Activated naive CD4-positive, alpha-beta T cell treated with anti-CD3 and anti-CD28 coated beads, Interleukin-2, amount 10 ng/mL, durations not matched to agents 7 days and 5 days (primary cell): Measurements from ENCODE around the gene NUBP2.

ENCODE experiments used
- CTCF ChIA-PET: fragments of 350-600 bp; sonication (Branson Sonifier 250); formaldehyde crosslinking; loops from one replicate; lab custom pipeline; 2021; ENCODE audit warnings: antibody characterized with exemption; lab: Charles Lee
- DNase-seq: peaks from one replicate; pipeline ENCODE4 v3.0.0-alpha.2; 2020
- H3K27ac Mint-ChIP-seq: one replicate; pipeline ENCODE4 v1.8.0; 2021; ENCODE audit warnings: mild to moderate bottlenecking, moderate library complexity, mixed read lengths
- H3K27me3 Mint-ChIP-seq: one replicate; pipeline ENCODE4 v1.8.0; 2021; ENCODE audit warnings: mild to moderate bottlenecking, mixed read lengths
- H3K36me3 Mint-ChIP-seq: one replicate; pipeline ENCODE4 v1.8.0; 2021; ENCODE audit warnings: mixed read lengths
- H3K4me1 Mint-ChIP-seq: one replicate; pipeline ENCODE4 v1.8.0; 2021; ENCODE audit warnings: mixed read lengths
- H3K4me3 Mint-ChIP-seq: one replicate; pipeline ENCODE4 v1.8.0; 2021; ENCODE audit warnings: mild to moderate bottlenecking, moderate library complexity, mixed read lengths
- H3K9me3 Mint-ChIP-seq: one replicate; pipeline ENCODE4 v1.8.0; 2021; ENCODE audit warnings: mixed read lengths

NUBP2 gene

GRCh38 chr16:1765826-1766225 is 16.9 kb upstream of the NUBP2 start:
- CTCF ChIA-PET = no interaction called here
- Mint-ChIP-seq H3K27ac (no peak overlapping the region), H3K4me3 (no peak overlapping the region), H3K36me3 (peaks cover 12% of the 10 kb centered on the region), H3K27me3 (no peaks in the 10 kb centered on the region), H3K4me1 (peaks cover 5% of the 10 kb centered on the region), H3K9me3 (no peaks in the 10 kb centered on the region)
- DNase-seq = no peak

DNA sequence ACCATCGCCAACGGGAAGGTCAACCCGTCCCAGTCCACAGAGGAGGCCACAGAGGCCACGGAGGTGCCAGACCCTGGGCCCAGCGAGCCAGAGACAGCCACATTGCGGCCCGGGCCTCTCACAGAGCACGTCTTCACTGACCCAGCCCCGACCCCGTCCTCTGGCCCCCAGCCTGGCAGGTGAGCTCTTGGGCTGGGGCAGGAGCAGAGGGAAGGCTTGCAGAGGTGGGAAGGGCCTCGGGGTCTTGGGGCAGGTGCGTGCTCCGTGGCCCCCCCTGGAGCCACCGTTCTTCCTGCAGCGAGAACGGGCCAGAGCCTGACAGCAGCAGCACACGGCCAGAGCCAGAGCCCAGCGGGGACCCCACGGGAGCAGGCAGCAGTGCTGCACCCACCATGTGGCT is 16.5 kb upstream of the NUBP2 start:
- H3K27ac Mint-ChIP-seq = no peak overlapping the region
- H3K36me3 Mint-ChIP-seq = peaks cover 10% of the 10 kb centered on the region
- CTCF ChIA-PET = no interaction called here
- H3K4me3 Mint-ChIP-seq = no peak overlapping the region
- H3K27me3 Mint-ChIP-seq = no peaks in the 10 kb centered on the region
- peaks cover 5% of the 10 kb centered on the region for H3K4me1 Mint-ChIP-seq
- H3K9me3 Mint-ChIP-seq = no peaks in the 10 kb centered on the region
- DNase-seq = no peak

GRCh38 chr16:1766701-1767100 is 16.1 kb upstream of the NUBP2 start:
- H3K27ac Mint-ChIP-seq = no peak overlapping the region

GRCh38 chr16:1767116-1767994 is 15.4 kb upstream of the NUBP2 start:
- Mint-ChIP-seq H3K27ac (no peak overlapping the region), H3K4me3 (no peak overlapping the region)

More at GRCh38 chr16:1766701-1767100, 16.1 kb upstream of the NUBP2 start:
- Mint-ChIP-seq H3K9me3 (no peaks in the 10 kb centered on the region), H3K36me3 (peaks cover 8% of the 10 kb centered on the region), H3K4me3 (no peak overlapping the region), H3K27me3 (no peaks in the 10 kb centered on the region), H3K4me1 (peaks cover 6% of the 10 kb centered on the region)
- DNase-seq = no peak
- CTCF ChIA-PET = no interaction called here

DNA sequence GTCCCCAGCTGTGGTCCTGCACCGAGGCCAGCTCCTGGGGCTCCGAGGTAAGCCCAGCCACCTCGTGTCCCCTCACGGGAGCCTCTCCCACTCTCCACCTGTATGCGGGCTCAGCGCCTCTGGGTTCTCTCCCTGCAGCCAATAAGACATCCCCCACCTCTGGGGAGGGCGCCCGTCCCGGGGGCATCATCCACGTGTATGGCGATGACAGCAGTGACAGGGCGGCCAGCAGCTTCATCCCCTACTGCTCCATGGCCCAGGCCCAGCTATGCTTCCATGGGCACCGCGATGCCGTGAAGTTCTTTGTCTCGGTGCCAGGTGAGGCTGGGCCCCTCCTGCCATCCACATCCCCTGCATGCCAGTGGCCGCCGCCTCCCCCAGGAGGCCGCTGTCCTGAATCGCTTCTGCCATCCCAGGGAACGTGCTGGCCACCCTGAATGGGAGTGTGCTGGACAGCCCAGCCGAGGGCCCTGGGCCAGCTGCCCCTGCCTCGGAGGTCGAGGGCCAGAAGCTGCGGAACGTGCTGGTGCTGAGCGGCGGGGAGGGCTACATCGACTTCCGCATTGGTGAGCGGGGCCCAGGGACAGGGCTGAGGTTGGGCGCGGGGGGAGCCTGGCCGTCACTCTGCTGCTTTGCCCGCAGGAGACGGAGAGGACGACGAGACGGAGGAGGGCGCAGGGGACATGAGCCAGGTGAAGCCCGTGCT is 14.5 kb upstream of the NUBP2 start:
- Mint-ChIP-seq H3K9me3 (no peaks in the 10 kb centered on the region), H3K4me1 (peaks cover 12% of the 10 kb centered on the region), H3K27ac (no peak overlapping the region), H3K36me3 (peaks cover 13% of the 10 kb centered on the region), H3K27me3 (no peaks in the 10 kb centered on the region), H3K4me3 (no peak overlapping the region)
- CTCF ChIA-PET = interaction anchor here (0.8 kb wide), 1 partner anchor 101 kb away, joined by 3 read pairs; no protein-coding TSS in a partner anchor
- no peak for DNase-seq

More at GRCh38 chr16:1767116-1767994, 15.4 kb upstream of the NUBP2 start:
- H3K4me1 Mint-ChIP-seq = peaks cover 12% of the 10 kb centered on the region
- H3K27me3 Mint-ChIP-seq = no peaks in the 10 kb centered on the region
- DNase-seq = no peak
- peaks cover 11% of the 10 kb centered on the region for H3K36me3 Mint-ChIP-seq
- H3K9me3 Mint-ChIP-seq = no peaks in the 10 kb centered on the region
- CTCF ChIA-PET = no interaction called here

DNA sequence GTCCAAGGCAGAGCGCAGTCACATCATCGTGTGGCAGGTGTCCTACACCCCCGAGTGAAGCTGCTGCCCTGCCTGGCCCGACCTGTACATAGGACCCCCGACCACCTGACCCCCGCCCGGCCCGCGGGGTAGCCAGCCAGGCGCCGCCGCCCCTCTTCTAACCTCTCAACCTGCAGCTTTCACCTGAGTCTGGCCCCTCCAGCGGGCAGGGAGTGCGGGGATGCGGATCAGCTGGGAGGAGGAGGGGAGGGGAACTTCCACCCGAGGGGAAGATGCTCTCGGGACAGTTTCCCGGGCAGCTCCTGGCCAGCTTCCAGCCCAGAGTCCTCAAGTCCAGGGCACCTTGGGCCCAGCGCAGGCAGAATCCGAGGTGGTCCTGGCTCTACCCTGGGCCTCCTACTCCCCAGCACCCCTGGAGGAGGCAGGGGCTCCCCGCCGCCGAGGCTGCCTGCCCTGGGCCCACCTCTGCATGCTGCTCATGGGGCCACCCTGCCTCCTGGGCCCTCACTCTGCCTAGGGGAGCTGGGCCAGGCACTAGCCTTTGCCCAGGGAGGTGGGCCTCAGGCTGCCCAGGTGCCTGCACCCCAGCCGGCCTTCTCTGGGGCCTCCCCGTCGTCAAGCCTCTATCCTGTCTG is 13.9 kb upstream of the NUBP2 start:
- H3K36me3 Mint-ChIP-seq = peaks cover 13% of the 10 kb centered on the region
- H3K9me3 Mint-ChIP-seq = no peaks in the 10 kb centered on the region
- no peak overlapping the region for H3K27ac Mint-ChIP-seq
- no peak for DNase-seq
- H3K4me3 Mint-ChIP-seq = no peak overlapping the region
- CTCF ChIA-PET = interaction anchor here (0.8 kb wide), 1 partner anchor 100 kb away, joined by 3 read pairs; no protein-coding TSS in a partner anchor
- H3K27me3 Mint-ChIP-seq = no peaks in the 10 kb centered on the region
- H3K4me1 Mint-ChIP-seq = peaks cover 14% of the 10 kb centered on the region

DNA sequence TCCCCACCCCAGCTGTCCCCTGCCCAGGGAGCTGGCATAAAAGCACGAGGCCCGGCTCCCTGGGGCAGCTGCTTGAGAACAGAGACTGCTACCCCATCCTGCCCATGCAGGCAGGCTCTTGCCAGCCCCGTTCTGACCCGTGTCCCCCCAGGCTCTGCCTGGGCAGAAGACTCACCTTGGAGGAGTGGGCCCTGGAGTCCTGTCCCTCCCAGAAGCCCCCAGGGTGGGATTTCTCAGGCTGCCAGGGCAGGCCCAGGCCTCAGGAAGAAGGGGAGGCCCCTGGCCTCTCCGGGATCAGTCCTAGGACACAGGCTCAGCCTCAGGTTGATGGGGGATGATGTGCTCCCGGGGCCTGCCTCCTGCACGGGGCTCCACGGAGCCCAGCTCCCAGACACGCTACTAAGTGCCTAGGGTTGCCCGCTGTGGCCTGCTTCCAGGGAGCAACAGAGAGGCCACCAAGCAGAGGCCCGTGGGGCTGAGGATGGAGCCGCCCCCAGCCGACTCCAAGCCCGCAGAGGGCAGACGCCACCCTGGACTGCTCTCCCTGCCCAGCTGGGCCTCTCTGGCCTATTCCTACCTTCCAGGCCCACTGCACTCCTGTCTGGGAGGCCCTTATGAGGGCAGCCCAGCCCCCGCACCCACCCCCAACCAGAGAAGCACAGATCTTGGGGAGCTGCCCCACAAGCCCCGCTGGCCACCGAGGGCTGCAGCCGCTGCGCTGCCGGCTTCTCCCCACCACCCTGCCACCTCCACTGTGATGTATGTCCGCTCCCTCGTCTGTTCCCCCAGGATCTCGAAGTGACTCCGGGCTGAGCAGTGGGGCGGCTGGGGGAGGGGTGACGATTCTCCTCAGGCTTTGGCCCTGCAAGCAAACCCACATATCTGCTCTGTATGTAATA is 13.1 kb upstream of the NUBP2 start:
- Mint-ChIP-seq H3K9me3 (no peaks in the 10 kb centered on the region), H3K4me3 (peak overlapping the region; percentile 96), H3K36me3 (peaks cover 13% of the 10 kb centered on the region), H3K27ac (peak overlapping the region; percentile 68), H3K27me3 (no peaks in the 10 kb centered on the region), H3K4me1 (peaks cover 16% of the 10 kb centered on the region)
- DNase-seq = no peak
- CTCF ChIA-PET = interaction anchor here (1.6 kb wide), 1 partner anchor 12 kb away, joined by 3 read pairs; no protein-coding TSS in a partner anchor

DNA sequence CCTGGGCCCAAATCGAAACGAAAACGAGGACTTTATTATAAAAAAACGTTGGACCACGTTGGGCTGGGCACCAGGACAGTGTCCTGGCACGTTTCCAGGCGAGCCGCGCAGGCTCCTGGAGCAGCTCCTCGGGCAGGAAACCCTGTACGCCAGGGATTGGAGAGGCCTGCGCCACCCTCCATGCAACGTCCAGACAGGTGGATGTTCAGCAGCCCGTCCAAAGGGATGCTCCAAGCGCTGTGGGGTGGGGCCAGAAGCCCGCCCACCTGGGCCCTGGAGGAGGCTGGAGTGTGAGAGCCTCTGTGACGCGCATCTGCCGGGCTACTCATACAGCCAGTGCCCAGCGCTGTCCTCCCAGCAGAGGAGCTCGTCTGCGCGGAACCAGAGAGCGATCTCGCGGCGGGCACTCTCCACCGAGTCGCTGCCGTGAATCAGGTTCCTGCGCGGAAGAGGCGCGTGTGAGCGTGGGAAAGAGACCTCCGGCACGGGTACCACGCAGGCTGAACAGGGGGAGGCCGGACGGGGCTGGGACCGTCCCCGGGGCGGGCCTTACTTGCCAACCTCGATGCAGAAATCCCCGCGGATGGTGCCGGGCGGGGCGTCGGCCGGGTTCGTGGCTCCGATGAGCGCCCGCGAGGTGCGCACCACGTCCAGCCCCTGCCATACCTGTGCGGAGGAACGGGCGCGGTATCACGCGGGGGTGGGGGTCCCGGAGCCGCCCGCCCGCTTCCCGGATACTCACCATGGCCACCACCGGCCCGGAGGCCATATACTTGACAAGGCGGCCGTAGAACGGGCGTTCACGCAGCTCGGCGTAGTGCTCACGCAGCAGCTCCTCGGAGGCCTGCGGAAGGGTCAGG is 12.2 kb upstream of the NUBP2 start:
- peak overlapping the region; percentile 96 for H3K4me3 Mint-ChIP-seq
- no peaks in the 10 kb centered on the region for H3K27me3 Mint-ChIP-seq
- peaks cover 24% of the 10 kb centered on the region for H3K4me1 Mint-ChIP-seq
- no peaks in the 10 kb centered on the region for H3K9me3 Mint-ChIP-seq
- DNase-seq = peak; percentile 50
- CTCF ChIA-PET = interaction anchor here (1.6 kb wide), 1 partner anchor 11 kb away, joined by 3 read pairs; no protein-coding TSS in a partner anchor
- peaks cover 13% of the 10 kb centered on the region for H3K36me3 Mint-ChIP-seq
- H3K27ac Mint-ChIP-seq = peak overlapping the region; percentile 71

DNA sequence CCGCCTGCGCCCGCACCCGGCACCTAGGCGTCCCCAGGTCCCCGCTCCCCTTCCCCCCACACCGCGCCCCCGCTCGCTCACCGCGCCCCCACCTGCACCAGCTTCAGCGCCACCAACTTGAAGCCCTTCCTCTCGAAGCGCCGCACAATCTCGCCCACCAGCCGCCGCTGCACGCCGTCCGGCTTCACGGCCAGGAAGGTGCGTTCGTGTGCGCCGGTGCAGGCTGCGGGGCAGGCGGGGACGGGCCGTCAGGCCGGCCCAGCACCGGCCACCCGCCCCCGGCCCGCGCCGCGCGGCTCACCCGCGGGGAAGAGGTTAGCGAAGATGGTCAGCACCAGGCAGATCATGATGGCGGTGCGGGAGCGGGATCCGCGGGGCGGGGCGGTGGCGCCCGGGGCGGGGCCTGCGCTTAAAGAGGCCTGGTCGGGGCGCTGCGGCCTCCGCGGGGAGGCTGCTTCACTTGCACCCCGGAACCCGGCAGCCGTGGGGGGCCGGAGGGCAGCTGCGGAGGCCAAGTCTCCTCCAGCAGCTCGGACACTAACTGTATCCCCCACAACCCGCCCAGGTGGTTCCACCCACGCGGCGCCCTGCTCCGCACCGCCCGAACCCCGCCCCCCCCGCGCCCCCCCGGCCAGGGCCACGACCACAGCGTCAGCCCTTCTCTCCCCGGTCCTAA is 11.4 kb upstream of the NUBP2 start, which contains the start of gene NME3:
TSS of gene NME3 (minus strand) at position 356 of the 676 bp plus-strand sequence. CDS start at position 347, 9 bp downstream.
- peak within 1 kb of the TSS; percentile 96 for H3K4me3 Mint-ChIP-seq
- peak within 1 kb of the TSS; percentile 97 for H3K27ac Mint-ChIP-seq
- peak; percentile 85 for DNase-seq
- no peaks in the 10 kb centered on the region for H3K27me3 Mint-ChIP-seq
- H3K36me3 Mint-ChIP-seq = peaks cover 13% of the 10 kb centered on the region
- H3K4me1 Mint-ChIP-seq = peaks cover 24% of the 10 kb centered on the region
- H3K9me3 Mint-ChIP-seq = no peaks in the 10 kb centered on the region
- CTCF ChIA-PET = interaction anchor here (1.6 kb wide), 1 partner anchor 10 kb away, joined by 3 read pairs; no protein-coding TSS in a partner anchor

DNA sequence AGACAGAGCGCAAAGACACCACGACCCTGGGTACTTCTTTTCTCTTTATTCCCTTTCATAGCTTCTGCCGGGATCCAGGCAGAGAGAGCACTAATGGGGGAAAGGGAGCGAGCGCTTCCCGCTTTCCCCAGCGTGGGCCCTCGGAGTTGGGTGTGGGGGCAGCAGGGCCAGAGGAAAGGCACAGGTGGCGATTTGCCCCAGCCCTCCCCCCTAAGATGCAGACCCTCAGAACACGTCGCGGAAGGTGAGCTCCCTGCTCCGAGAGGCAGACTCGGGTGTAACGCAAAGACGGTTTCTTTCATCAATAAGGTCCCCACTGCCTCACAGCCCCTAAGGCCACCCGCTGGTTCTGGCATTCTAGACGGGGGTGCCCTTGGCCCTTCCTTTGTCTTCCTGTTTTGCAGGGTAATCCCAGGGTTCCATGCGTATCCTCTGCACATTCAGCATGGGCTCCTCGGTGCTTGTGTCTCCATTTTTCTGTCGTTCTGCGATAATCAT is 10.8 kb upstream of the NUBP2 start:
- no peaks in the 10 kb centered on the region for H3K27me3 Mint-ChIP-seq
- peak overlapping the region; percentile 96 for H3K4me3 Mint-ChIP-seq
- DNase-seq = no peak
- H3K4me1 Mint-ChIP-seq = peaks cover 24% of the 10 kb centered on the region
- no peaks in the 10 kb centered on the region for H3K9me3 Mint-ChIP-seq
- H3K36me3 Mint-ChIP-seq = peaks cover 13% of the 10 kb centered on the region
- CTCF ChIA-PET = no interaction called here
- peak overlapping the region; percentile 97 for H3K27ac Mint-ChIP-seq

DNA sequence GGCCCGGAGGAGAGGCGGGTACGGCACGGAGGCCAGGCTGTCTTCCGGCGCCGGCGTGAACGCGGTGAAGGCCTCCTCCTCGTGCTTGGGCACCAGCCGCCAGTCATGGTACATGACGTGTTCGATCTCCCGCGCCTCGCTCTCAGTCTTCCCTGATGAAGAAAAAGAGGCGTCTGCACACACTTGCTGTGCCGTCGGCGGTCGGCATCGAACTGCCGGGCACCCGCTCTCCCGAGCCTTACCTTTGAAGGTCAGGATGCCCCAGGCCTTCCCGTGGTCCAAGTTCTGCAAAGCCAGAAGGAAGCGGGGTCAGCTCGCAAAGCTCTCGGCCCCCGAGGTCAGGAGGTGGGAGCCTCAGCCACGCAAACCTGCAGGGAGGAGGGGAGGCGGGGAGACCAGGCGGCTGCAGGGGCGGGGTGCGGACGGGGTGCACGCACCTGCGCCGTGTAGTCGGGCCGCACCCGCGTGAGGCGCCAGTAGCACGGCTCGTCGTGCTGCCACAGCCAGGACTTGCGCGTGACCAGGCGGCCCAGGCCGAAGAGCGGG is 10.3 kb upstream of the NUBP2 start, which contains the start of gene EME2:
TSS of gene EME2 (plus strand) at position 449 of the 546 bp plus-strand sequence. CDS start 418 bp downstream, outside the sequence.
- H3K9me3 Mint-ChIP-seq = no peaks in the 10 kb centered on the region
- peak within 1 kb of the TSS; percentile 97 for H3K27ac Mint-ChIP-seq
- H3K4me1 Mint-ChIP-seq = peaks cover 24% of the 10 kb centered on the region
- CTCF ChIA-PET = interaction anchor here (0.8 kb wide), 1 partner anchor 10 kb away, joined by 5 read pairs; the partner anchor contains the start of genes NUBP2 and SPSB3
- DNase-seq = peak; percentile 66
- peaks cover 11% of the 10 kb centered on the region for H3K36me3 Mint-ChIP-seq
- peak within 1 kb of the TSS; percentile 96 for H3K4me3 Mint-ChIP-seq
- no peaks in the 10 kb centered on the region for H3K27me3 Mint-ChIP-seq
